WTC11 (cell line): ENCODE measurements around the gene UGDH.

Experiments used
- CREM ChIP-seq: sonication (generic); formaldehyde crosslinking; IDR thresholded peaks from 2 replicates; pipeline ENCODE4 v1.8.1; 2022; ENCODE audit warnings: mild to moderate bottlenecking, missing genetic modification reagents, moderate library complexity
- HMGA2 ChIP-seq: fragments of 250-450 bp; sonication (Bioruptor Pico); IDR thresholded peaks from 2 replicates; pipeline ENCODE4 v1.4.0; 2021; ENCODE audit warnings: mild to moderate bottlenecking, moderate library complexity
- RELA ChIP-seq: sonication (generic); formaldehyde crosslinking; IDR thresholded peaks from 2 replicates; pipeline ENCODE4 v1.8.1; 2022; ENCODE audit warnings: missing genetic modification reagents, mild to moderate bottlenecking, borderline replicate concordance
- TF ChIP-seq, protein P1 (sequence below): fragments of 200-600 bp; IDR thresholded peaks from 2 replicates; pipeline ENCODE4 v1.8.0; 2022; ENCODE audit warnings: antibody characterized with exemption

DNA sequence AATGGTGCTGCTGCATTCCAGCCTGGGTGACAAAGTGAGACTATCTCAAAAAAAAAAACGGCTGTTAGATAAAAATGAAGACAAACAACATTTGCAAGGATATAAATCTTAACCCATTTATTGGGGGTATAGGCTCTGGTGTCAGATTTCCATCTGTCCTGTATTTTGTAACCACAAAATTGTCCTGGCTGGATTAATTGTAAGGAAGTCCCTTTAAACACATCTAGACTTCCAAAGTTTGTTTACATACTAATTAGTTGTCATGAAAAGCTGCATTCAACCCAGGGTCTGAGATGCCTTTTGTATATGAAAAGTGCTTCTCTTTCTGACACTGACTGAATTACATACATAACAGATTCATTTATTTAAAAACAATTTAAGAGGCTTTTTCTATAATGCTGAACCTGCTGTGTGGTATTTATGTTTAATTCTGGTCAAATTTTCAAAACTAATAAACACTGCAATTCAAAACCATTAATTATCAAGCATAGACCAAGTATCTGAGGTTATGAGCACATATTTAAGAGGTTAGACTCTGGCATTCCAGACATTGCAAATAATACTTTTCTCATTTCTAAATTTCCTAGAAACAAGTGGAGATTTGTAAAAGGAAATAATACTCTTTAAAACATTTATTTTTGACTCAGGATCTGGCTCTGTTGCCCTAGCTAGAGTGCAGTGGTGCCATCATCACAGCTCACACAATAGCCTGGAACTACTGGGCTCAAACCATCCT, 17.5 kb upstream of the UGDH start:
- TF ChIP-seq HMGA2 (CRISPR knock-in tag) (no peak), RELA (CRISPR knock-in tag) (no peak), CREM (no peak)
- TF ChIP-seq, protein P1, sequence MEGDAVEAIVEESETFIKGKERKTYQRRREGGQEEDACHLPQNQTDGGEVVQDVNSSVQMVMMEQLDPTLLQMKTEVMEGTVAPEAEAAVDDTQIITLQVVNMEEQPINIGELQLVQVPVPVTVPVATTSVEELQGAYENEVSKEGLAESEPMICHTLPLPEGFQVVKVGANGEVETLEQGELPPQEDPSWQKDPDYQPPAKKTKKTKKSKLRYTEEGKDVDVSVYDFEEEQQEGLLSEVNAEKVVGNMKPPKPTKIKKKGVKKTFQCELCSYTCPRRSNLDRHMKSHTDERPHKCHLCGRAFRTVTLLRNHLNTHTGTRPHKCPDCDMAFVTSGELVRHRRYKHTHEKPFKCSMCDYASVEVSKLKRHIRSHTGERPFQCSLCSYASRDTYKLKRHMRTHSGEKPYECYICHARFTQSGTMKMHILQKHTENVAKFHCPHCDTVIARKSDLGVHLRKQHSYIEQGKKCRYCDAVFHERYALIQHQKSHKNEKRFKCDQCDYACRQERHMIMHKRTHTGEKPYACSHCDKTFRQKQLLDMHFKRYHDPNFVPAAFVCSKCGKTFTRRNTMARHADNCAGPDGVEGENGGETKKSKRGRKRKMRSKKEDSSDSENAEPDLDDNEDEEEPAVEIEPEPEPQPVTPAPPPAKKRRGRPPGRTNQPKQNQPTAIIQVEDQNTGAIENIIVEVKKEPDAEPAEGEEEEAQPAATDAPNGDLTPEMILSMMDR: no peak
